NCI-H510A treated with DMSO at 0.1 percent for 48 hours (cell line): ENCODE results near the gene CACNA1G.
A peak's percentile ranks its signal among the peaks of the same experiment; 100 is the strongest.

Experiments used
- DNase-seq: peaks from one replicate; lab custom pipeline; 2025; lab: John Stamatoyannopoulos, UW

Gene CACNA1G

GRCh38 chr17:50533720-50534148, 26.8 kb upstream of the CACNA1G start:
- peak; percentile 70 for DNase-seq

- DNase-seq = peak; percentile 75
Measured at GRCh38 chr17:50534222-50534978, 26.1 kb upstream of the CACNA1G start.

- no peak for DNase-seq
Measured at GRCh38 chr17:50534979-50535326, 25.6 kb upstream of the CACNA1G start.

- DNase-seq = no peak
Measured at GRCh38 chr17:50535407-50535806, 25.1 kb upstream of the CACNA1G start.

GRCh38 chr17:50536683-50537646, 23.6 kb upstream of the CACNA1G start:
- no peak for DNase-seq

- no peak for DNase-seq
Measured at GRCh38 chr17:50537721-50538548, 22.6 kb upstream of the CACNA1G start.

- DNase-seq = no peak
Measured at GRCh38 chr17:50538549-50539410, 21.7 kb upstream of the CACNA1G start.

- DNase-seq = peak; percentile 59
Measured at GRCh38 chr17:50539762-50540559, 20.6 kb upstream of the CACNA1G start.

- no peak for DNase-seq
Measured at GRCh38 chr17:50540560-50541401, 19.7 kb upstream of the CACNA1G start.

GRCh38 chr17:50541402-50541715, 19.2 kb upstream of the CACNA1G start:
- no peak for DNase-seq

- peak; percentile 83 for DNase-seq
Measured at GRCh38 chr17:50541716-50542688, 18.5 kb upstream of the CACNA1G start.

GRCh38 chr17:50542795-50543774, 17.4 kb upstream of the CACNA1G start:
- no peak for DNase-seq

GRCh38 chr17:50544516-50544915, 16.0 kb upstream of the CACNA1G start:
- no peak for DNase-seq

- no peak for DNase-seq
Measured at GRCh38 chr17:50545311-50545710, 15.2 kb upstream of the CACNA1G start.

- DNase-seq = peak; percentile 63
Measured at GRCh38 chr17:50546701-50547034, 13.8 kb upstream of the CACNA1G start.

GRCh38 chr17:50547035-50547735, 13.3 kb upstream of the CACNA1G start, which contains the start of gene SPATA20:
Gene SPATA20, plus strand, starts transcription at chr17:50547174. Its CDS starts 35 bp downstream, at chr17:50547209.
- peak; percentile 90 for DNase-seq

- DNase-seq = no peak
Measured at GRCh38 chr17:50547736-50548083, 12.8 kb upstream of the CACNA1G start.
